ENCODE data around the gene LPIN3. TPM values are rescaled to one million over a fixed set of nuclear protein-coding genes. Genes with fewer than 3 reads are reported as not detected.

Gene LPIN3
- total and polyA plus RNA-seq, 12 donors, result 1.8 to 49.7 (median 9.7) TPM

DNA sequence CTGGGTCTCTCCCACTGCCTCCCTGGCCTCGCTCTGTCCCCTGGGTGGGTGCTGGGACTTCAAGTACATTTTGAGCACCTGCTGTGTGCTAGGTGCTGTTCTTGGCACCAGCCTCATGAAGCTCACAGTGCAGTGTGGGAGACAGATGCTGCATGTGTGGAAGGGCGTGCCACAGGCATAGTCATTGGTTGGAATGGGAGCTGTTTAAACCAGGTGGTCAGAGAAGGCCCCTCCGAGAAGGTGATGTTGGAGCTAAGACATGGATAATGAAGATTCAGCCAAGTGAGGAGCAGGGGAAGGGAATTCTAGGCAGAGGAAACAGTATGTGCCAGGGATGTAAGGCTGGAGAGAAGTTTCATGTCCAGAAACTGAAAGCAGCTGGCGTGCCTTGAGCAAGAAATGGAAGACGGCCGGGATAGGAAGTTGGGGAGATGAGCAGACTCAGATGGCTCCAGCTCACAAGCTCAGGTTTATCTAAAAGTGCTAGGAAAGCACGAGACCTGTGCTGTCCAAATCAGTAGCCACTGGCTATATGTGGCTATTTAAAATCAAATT, 9.9 kb downstream of the LPIN3 start:
- Histone ChIP-seq H3K27ac (no peak overlapping the region), H3K27me3 (no peaks in the 10 kb centered on the region), H3K9me3 (replicated peaks in 1 of 3) (no peaks in the 10 kb centered on the region), H3K4me3 (no peak overlapping the region), H3K4me1 (replicated peaks in 1 of 2) (no peaks in the 10 kb centered on the region), H3K36me3 (replicated peaks in 1 of 2) (peaks cover 0 to 7% of the 10 kb centered on the region in 2 donors)
- no peak for DNase-seq
- no peak for TF ChIP-seq POLR2A (IDR thresholded peaks at IDR 0.05)
- TF ChIP-seq, protein P1, sequence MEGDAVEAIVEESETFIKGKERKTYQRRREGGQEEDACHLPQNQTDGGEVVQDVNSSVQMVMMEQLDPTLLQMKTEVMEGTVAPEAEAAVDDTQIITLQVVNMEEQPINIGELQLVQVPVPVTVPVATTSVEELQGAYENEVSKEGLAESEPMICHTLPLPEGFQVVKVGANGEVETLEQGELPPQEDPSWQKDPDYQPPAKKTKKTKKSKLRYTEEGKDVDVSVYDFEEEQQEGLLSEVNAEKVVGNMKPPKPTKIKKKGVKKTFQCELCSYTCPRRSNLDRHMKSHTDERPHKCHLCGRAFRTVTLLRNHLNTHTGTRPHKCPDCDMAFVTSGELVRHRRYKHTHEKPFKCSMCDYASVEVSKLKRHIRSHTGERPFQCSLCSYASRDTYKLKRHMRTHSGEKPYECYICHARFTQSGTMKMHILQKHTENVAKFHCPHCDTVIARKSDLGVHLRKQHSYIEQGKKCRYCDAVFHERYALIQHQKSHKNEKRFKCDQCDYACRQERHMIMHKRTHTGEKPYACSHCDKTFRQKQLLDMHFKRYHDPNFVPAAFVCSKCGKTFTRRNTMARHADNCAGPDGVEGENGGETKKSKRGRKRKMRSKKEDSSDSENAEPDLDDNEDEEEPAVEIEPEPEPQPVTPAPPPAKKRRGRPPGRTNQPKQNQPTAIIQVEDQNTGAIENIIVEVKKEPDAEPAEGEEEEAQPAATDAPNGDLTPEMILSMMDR (IDR thresholded peaks at IDR 0.05), result no peak
- 75 to 88% (median 80%) methylated on average over 7 of the region's 7 CpGs for WGBS, 4 donors
- intact Hi-C loops (cut with DNase I), result no loop called here

DNA sequence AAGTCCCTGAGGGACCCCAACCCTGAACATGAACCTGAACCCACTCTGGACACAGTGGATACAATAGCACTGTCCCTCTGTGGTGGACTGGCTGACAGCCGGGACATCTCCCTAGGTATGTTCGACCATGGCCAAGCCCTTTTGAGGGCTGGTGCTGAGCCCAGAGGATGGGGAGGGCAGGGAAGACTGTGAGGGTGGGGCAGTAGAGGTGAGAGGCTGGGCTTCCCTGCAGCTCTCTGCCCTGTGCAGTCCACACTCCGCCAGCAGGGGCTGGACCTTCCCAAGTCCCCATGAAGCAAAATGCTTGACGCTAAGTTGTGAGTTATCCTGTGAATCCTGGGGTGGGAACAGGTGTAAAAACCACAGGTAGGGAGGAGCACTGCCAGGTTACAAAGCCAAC, 11.5 kb downstream of the LPIN3 start:
- Histone ChIP-seq H3K4me1 (replicated peaks in 1 of 2) (no peaks in the 10 kb centered on the region), H3K4me3 (no peak overlapping the region), H3K27ac (no peak overlapping the region), H3K9me3 (replicated peaks in 1 of 3) (no peaks in the 10 kb centered on the region), H3K36me3 (replicated peaks in 1 of 2) (peaks cover 0 to 7% of the 10 kb centered on the region in 2 donors), H3K27me3 (no peaks in the 10 kb centered on the region)
- no peak for TF ChIP-seq POLR2A (IDR thresholded peaks at IDR 0.05)
- TF ChIP-seq, protein P1 (IDR thresholded peaks at IDR 0.05), result no peak
- intact Hi-C loops (cut with DNase I), result no loop called here
- WGBS, 4 donors, result 76 to 93% (median 92%) methylated on average over 4 of the region's 4 CpGs
- DNase-seq, result no peak

DNA sequence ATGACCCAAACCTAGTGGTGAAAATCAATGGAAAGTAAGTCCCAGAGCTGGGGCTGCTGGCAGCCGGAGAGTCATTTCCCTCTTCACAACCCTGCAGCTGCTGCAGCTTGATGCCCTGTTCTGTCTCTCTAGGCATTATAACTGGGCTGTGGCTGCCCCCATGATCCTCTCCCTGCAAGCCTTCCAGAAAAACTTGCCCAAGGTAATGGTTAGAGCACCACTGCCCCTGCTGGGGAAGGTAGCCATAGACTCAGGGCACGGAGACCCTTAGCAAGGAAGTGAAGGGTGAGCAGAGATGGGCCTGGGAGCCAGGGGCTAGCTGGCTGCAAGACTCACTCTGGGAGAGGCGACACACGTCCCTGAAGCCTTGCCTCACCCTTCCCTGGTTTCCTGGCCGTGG, 12.0 kb downstream of the LPIN3 start:
- H3K4me1 ChIP-seq (replicated peaks in 1 of 2), result no peaks in the 10 kb centered on the region
- WGBS, 4 donors, result 88 to 94% (median 91%) methylated on average over 4 to 5 of the region's 5 CpGs
- H3K27ac ChIP-seq, result no peak overlapping the region
- DNase-seq, result no peak
- no peak overlapping the region for H3K4me3 ChIP-seq
- H3K9me3 ChIP-seq (replicated peaks in 1 of 3), result no peaks in the 10 kb centered on the region
- no peaks in the 10 kb centered on the region for H3K27me3 ChIP-seq
- peaks cover 0 to 7% of the 10 kb centered on the region in 2 donors for H3K36me3 ChIP-seq (replicated peaks in 1 of 2)
- intact Hi-C loops (cut with DNase I), result no loop called here
- TF ChIP-seq, protein P1 (IDR thresholded peaks at IDR 0.05), result no peak
- TF ChIP-seq POLR2A (IDR thresholded peaks at IDR 0.05), result no peak

DNA sequence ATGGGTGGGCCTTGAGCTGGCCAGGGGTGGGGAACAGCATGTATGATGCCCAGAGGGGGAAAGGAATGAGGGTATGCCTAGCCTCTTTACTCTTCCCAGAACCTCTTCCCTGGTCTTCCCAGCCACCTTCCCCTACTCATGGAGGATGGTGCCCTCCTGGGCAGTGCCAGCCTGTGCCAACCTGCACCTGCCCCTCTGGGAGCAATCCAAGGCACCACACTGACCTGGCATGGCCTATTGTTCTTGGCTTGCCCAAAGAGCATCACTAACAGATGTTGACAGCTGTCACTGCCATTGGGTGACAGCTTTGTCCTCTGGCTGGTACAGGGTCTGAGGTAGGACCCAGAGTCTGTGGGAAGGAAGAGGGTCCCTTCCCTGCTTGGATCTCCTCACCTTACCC, 12.9 kb downstream of the LPIN3 start:
- no peaks in the 10 kb centered on the region for H3K9me3 ChIP-seq (replicated peaks in 1 of 3)
- intact Hi-C loops (cut with DNase I), result no loop called here
- no peaks in the 10 kb centered on the region for H3K27me3 ChIP-seq
- H3K36me3 ChIP-seq (replicated peaks in 1 of 2), result peaks cover 0 to 7% of the 10 kb centered on the region in 2 donors
- no peak for DNase-seq
- no peak for TF ChIP-seq POLR2A (IDR thresholded peaks at IDR 0.05)
- TF ChIP-seq, protein P1 (IDR thresholded peaks at IDR 0.05), result no peak
- no peaks in the 10 kb centered on the region for H3K4me1 ChIP-seq (replicated peaks in 1 of 2)
- no peak overlapping the region for H3K4me3 ChIP-seq
- no peak overlapping the region for H3K27ac ChIP-seq
